ENCODE data around the gene PIANP.

PIANP gene

GRCh38 chr12:6701078-6701768 lies 608 bp upstream of the PIANP start:
- no peak for DNase-seq

GRCh38 chr12:6699989-6700645 lies 498 bp downstream of the PIANP start:
- DNase-seq = no peak

GRCh38 chr12:6699259-6699988 lies 1.2 kb downstream of the PIANP start:
- no peak for DNase-seq

- DNase-seq = no peak
Observed at GRCh38 chr12:6698352-6699046, 2.1 kb downstream of the PIANP start.

GRCh38 chr12:6697584-6698351 lies 2.8 kb downstream of the PIANP start:
- no peak for DNase-seq

GRCh38 chr12:6696690-6697583 lies 3.7 kb downstream of the PIANP start:
- no peak for DNase-seq

GRCh38 chr12:6695313-6696045 lies 5.1 kb downstream of the PIANP start:
- no peak for DNase-seq

- no peak for DNase-seq
Observed at GRCh38 chr12:6694701-6695100, 5.9 kb downstream of the PIANP start.

GRCh38 chr12:6693832-6694355 lies 6.7 kb downstream of the PIANP start:
- DNase-seq = no peak

- no peak for DNase-seq
Observed at GRCh38 chr12:6692888-6693287, 7.7 kb downstream of the PIANP start.

- no peak for DNase-seq
Observed at GRCh38 chr12:6691473-6691872, 9.1 kb downstream of the PIANP start.

- DNase-seq = peak; percentile 93 to 99
Observed at GRCh38 chr12:6688999-6689882, 11.4 kb downstream of the PIANP start, which contains the start of gene ZNF384. ZNF384 (minus strand) TSS chr12:6689375; CDS start chr12:6679520, 9,855 bp downstream.

GRCh38 chr12:6688543-6688998 lies 12.0 kb downstream of the PIANP start:
- peak in 1 of 2 donors; percentile 83 for DNase-seq

GRCh38 chr12:6685814-6686213 lies 14.8 kb downstream of the PIANP start:
- no peak for DNase-seq

- DNase-seq = peak in 1 of 2 donors; percentile 40
Observed at GRCh38 chr12:6684609-6685008, 16.0 kb downstream of the PIANP start.

- no peak for DNase-seq
Observed at GRCh38 chr12:6676962-6677361, 23.7 kb downstream of the PIANP start.

- DNase-seq = no peak
Observed at GRCh38 chr12:6672143-6672542, 28.5 kb downstream of the PIANP start.

GRCh38 chr12:6667559-6668210 lies 32.9 kb downstream of the PIANP start:
- no peak for DNase-seq

GRCh38 chr12:6666211-6666610 lies 34.4 kb downstream of the PIANP start:
- no peak for DNase-seq
